ENCODE data around the gene WDR59.

Gene WDR59

DNA sequence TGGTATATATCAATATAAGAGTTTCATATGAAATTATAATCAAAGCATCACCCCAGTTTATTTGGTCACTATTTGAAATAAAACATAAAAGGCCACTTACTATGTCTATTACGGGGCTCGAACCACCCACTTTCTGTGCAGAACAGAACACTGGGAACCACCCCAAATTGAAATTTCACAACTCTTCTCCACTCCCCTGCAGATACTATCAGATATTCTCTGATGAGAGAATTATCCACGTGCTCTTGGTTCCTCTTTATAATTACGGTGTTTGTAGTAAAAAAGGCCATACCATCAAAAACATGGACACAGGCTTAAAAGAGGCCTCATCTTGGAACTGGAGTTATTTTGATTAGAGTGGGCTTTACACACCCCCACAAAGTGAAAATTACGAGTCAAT, 82.8 kb downstream of the WDR59 start:
- Histone ChIP-seq H2AFZ (ENCODE audit: low read length) (no peak overlapping the region), H3K36me3 (replicated peaks; ENCODE audit: insufficient read depth, low read length) (no peaks in the 10 kb centered on the region), H3K4me3 (ENCODE audit: low read length) (no peak overlapping the region), H3K27me3 (replicated peaks; ENCODE audit: insufficient read depth, low read length) (no peaks in the 10 kb centered on the region), H3K4me2 (ENCODE audit: low read depth, low read length) (no peak overlapping the region), H3K4me1 (ENCODE audit: low read length) (no peaks in the 10 kb centered on the region), H3K9ac (ENCODE audit: low read length) (no peak overlapping the region), H3F3A (ENCODE audit: insufficient read depth, low read length) (no peaks in the 10 kb centered on the region), H3K9me3 (replicated peaks; ENCODE audit: insufficient read depth, low read length) (no peaks in the 10 kb centered on the region), H4K20me1 (ENCODE audit: insufficient read depth, low read length) (no peaks in the 10 kb centered on the region), H3K79me2 (ENCODE audit: low read length) (no peaks in the 10 kb centered on the region), H3K9me2 (replicated peaks; ENCODE audit: insufficient read depth, low read length) (no peaks in the 10 kb centered on the region), H3K27ac (ENCODE audit: low read length) (no peak overlapping the region)
- TF ChIP-seq, protein P1, sequence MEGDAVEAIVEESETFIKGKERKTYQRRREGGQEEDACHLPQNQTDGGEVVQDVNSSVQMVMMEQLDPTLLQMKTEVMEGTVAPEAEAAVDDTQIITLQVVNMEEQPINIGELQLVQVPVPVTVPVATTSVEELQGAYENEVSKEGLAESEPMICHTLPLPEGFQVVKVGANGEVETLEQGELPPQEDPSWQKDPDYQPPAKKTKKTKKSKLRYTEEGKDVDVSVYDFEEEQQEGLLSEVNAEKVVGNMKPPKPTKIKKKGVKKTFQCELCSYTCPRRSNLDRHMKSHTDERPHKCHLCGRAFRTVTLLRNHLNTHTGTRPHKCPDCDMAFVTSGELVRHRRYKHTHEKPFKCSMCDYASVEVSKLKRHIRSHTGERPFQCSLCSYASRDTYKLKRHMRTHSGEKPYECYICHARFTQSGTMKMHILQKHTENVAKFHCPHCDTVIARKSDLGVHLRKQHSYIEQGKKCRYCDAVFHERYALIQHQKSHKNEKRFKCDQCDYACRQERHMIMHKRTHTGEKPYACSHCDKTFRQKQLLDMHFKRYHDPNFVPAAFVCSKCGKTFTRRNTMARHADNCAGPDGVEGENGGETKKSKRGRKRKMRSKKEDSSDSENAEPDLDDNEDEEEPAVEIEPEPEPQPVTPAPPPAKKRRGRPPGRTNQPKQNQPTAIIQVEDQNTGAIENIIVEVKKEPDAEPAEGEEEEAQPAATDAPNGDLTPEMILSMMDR (IDR thresholded peaks at IDR 0.05; ENCODE audit: low read length): no peak
- TF ChIP-seq EZH2phosphoT487 (IDR thresholded peaks at IDR 0.05; ENCODE audit: low read length) (no peak), EZH2 (optimal IDR thresholded peaks at IDR 0.05; ENCODE audit: low read depth, low read length) (no peak)
- DNase-seq: no peak

DNA sequence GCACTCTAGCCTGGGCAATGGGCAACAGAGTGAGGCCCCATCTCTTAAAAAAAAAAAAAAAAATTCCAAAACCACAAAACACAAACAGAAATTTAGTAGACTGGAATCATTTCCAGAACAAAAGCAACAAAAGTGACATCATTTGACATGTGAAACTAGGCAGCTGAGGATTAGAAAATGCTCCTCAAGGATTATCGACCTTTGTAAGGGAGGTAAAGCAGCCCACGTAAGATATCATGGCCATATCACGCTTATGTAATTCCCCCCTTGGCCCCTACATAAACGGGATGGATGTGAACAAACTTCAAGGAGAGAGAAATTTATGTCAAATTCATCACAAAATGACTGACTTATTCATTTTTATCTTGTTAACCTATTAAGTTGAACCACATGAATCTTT, 83.3 kb downstream of the WDR59 start:
- Histone ChIP-seq H3K27me3 (replicated peaks; ENCODE audit: insufficient read depth, low read length) (no peaks in the 10 kb centered on the region), H3K4me3 (ENCODE audit: low read length) (no peak overlapping the region), H3K4me2 (ENCODE audit: low read depth, low read length) (no peak overlapping the region), H3K9ac (ENCODE audit: low read length) (no peak overlapping the region), H3K27ac (ENCODE audit: low read length) (no peak overlapping the region), H2AFZ (ENCODE audit: low read length) (no peak overlapping the region), H3K4me1 (ENCODE audit: low read length) (no peaks in the 10 kb centered on the region), H3K9me2 (replicated peaks; ENCODE audit: insufficient read depth, low read length) (no peaks in the 10 kb centered on the region), H4K20me1 (ENCODE audit: insufficient read depth, low read length) (no peaks in the 10 kb centered on the region), H3K79me2 (ENCODE audit: low read length) (no peaks in the 10 kb centered on the region), H3F3A (ENCODE audit: insufficient read depth, low read length) (no peaks in the 10 kb centered on the region), H3K36me3 (replicated peaks; ENCODE audit: insufficient read depth, low read length) (no peaks in the 10 kb centered on the region), H3K9me3 (replicated peaks; ENCODE audit: insufficient read depth, low read length) (no peaks in the 10 kb centered on the region)
- DNase-seq: no peak
- TF ChIP-seq EZH2phosphoT487 (IDR thresholded peaks at IDR 0.05; ENCODE audit: low read length) (no peak), EZH2 (optimal IDR thresholded peaks at IDR 0.05; ENCODE audit: low read depth, low read length) (no peak)
- TF ChIP-seq, protein P1 (IDR thresholded peaks at IDR 0.05; ENCODE audit: low read length): no peak

DNA sequence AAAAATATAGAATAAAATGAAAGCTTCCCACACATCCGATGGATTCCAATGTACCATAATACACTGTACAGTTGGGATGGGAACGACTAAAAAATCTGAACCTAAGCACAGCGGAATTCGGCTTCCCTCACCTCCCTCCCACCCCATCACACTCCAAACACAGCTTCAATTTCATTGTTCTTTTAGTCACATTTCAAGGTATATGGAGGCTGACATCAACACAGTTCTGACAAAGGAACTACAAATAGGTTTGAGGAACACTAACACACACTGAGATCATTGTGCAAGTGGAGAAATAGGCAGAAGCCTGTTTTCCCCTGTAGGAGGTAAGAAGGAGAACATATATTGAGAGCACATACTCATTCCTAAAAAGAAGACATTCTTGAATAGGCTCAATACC, 85.1 kb downstream of the WDR59 start:
- H3K27me3 ChIP-seq (replicated peaks; ENCODE audit: insufficient read depth, low read length): no peaks in the 10 kb centered on the region
- H3K27ac ChIP-seq (ENCODE audit: low read length): no peak overlapping the region
- TF ChIP-seq, protein P1 (IDR thresholded peaks at IDR 0.05; ENCODE audit: low read length): no peak
- TF ChIP-seq EZH2 (optimal IDR thresholded peaks at IDR 0.05; ENCODE audit: low read depth, low read length) (no peak), EZH2phosphoT487 (IDR thresholded peaks at IDR 0.05; ENCODE audit: low read length) (no peak)
- no peak overlapping the region for H3K4me3 ChIP-seq (ENCODE audit: low read length)
- H3K4me2 ChIP-seq (ENCODE audit: low read depth, low read length): no peak overlapping the region
- H3K9me2 ChIP-seq (replicated peaks; ENCODE audit: insufficient read depth, low read length): no peaks in the 10 kb centered on the region
- H4K20me1 ChIP-seq (ENCODE audit: insufficient read depth, low read length): no peaks in the 10 kb centered on the region
- no peaks in the 10 kb centered on the region for H3F3A ChIP-seq (ENCODE audit: insufficient read depth, low read length)
- H3K9ac ChIP-seq (ENCODE audit: low read length): no peak overlapping the region
- no peaks in the 10 kb centered on the region for H3K79me2 ChIP-seq (ENCODE audit: low read length)
- no peaks in the 10 kb centered on the region for H3K4me1 ChIP-seq (ENCODE audit: low read length)
- H3K36me3 ChIP-seq (replicated peaks; ENCODE audit: insufficient read depth, low read length): no peaks in the 10 kb centered on the region
- H2AFZ ChIP-seq (ENCODE audit: low read length): no peak overlapping the region
- H3K9me3 ChIP-seq (replicated peaks; ENCODE audit: insufficient read depth, low read length): no peaks in the 10 kb centered on the region
- DNase-seq: no peak
